ENCODE results near the gene IGBP1.
A peak's percentile ranks its signal among the peaks of the same experiment; 100 is the strongest.
"Not testable (repeated sequence)": the region's sequence is repeated elsewhere in the genome, so short reads cannot be mapped to it uniquely, and the experiment has no call there.

The IGBP1 gene

GRCh38 chrX:70201732-70202131, 68.5 kb downstream of the IGBP1 start:
- H3K4me3 ChIP-seq (ENCODE audit: low read depth, low read length) = no peak overlapping the region
- no peak for DNase-seq (ENCODE audit: low read depth)
- TF ChIP-seq CTCF (IDR thresholded peaks at IDR 0.05; ENCODE audit: low read depth, low read length, missing control alignments) = no peak
- in situ Hi-C loops (cut with HindIII; ENCODE audit: low sequenced_read_pairs) = no loop called here

GRCh38 chrX:70208479-70208878, 75.2 kb downstream of the IGBP1 start:
- TF ChIP-seq CTCF (IDR thresholded peaks at IDR 0.05; ENCODE audit: low read depth, low read length, missing control alignments) = no peak
- no peak overlapping the region for H3K4me3 ChIP-seq (ENCODE audit: low read depth, low read length)
- in situ Hi-C loops (cut with HindIII; ENCODE audit: low sequenced_read_pairs) = no loop called here
- peak; percentile 8 for DNase-seq (ENCODE audit: low read depth)

GRCh38 chrX:70209570-70209969, 76.3 kb downstream of the IGBP1 start:
- DNase-seq (ENCODE audit: low read depth); H3K4me3 ChIP-seq (ENCODE audit: low read depth, low read length); in situ Hi-C loops (cut with HindIII; ENCODE audit: low sequenced_read_pairs): not testable (repeated sequence)

Data from astrocyte of the cerebellum (primary cell).